ENCODE data around the gene ZNF205.

- TF ChIP-seq CTCF (IDR thresholded peaks at IDR 0.05) (no peak), POLR2A (IDR thresholded peaks at IDR 0.05) (no peak), POLR2AphosphoS5 (IDR thresholded peaks at IDR 0.05) (no peak)
Observed at GRCh38 chr16:3119701-3120408, 7.5 kb downstream of the ZNF205 start.
